RCC 7860 (cell line): ENCODE measurements around the gene SUSD6.
"Not testable (repeated sequence)": the region's sequence is repeated elsewhere in the genome, so short reads cannot be mapped to it uniquely, and the experiment has no call there.

ENCODE experiments used
- DNase-seq: peaks from one replicate; pipeline ENCODE4 v3.0.0-alpha.2; 2015; ENCODE audit warnings: low spot score
- FAIRE-seq: peaks from 2 replicates; lab custom pipeline; 2012; peaks lifted over from hg19 to GRCh38; lab: Jason Lieb, UNC

Gene SUSD6

GRCh38 chr14:69619012-69619411, 7.6 kb downstream of the SUSD6 start:
- FAIRE-seq = no peak
- DNase-seq = no peak

- no peak for FAIRE-seq
- DNase-seq = no peak
These were observed 8.8 kb downstream of the SUSD6 start for GRCh38 chr14:69620211-69620611.

- FAIRE-seq = no peak
- no peak for DNase-seq
These were observed 9.6 kb downstream of the SUSD6 start for GRCh38 chr14:69620981-69621380.

GRCh38 chr14:69624136-69624535, 12.7 kb downstream of the SUSD6 start:
- no peak for FAIRE-seq
- no peak for DNase-seq

GRCh38 chr14:69625299-69626131, 14.1 kb downstream of the SUSD6 start:
- FAIRE-seq (no peak), DNase-seq (no peak)

GRCh38 chr14:69626132-69626500, 14.7 kb downstream of the SUSD6 start:
- no peak for FAIRE-seq
- DNase-seq = no peak

GRCh38 chr14:69629225-69630127, 18.1 kb downstream of the SUSD6 start:
- DNase-seq (no peak), FAIRE-seq (no peak)

GRCh38 chr14:69630360-69630759, 19.0 kb downstream of the SUSD6 start:
- FAIRE-seq = no peak
- no peak for DNase-seq

GRCh38 chr14:69631509-69631908, 20.1 kb downstream of the SUSD6 start:
- DNase-seq = no peak
- FAIRE-seq = no peak

- DNase-seq = no peak
- FAIRE-seq = no peak
These were observed 20.8 kb downstream of the SUSD6 start for GRCh38 chr14:69632164-69632563.

GRCh38 chr14:69632593-69633151, 21.3 kb downstream of the SUSD6 start:
- FAIRE-seq = no peak

GRCh38 chr14:69633238-69633637, 21.8 kb downstream of the SUSD6 start:
- no peak for FAIRE-seq

More at GRCh38 chr14:69632593-69633151, 21.3 kb downstream of the SUSD6 start:
- no peak for DNase-seq

GRCh38 chr14:69635981-69636639, 24.7 kb downstream of the SUSD6 start:
- FAIRE-seq (no peak), DNase-seq (no peak)

More at GRCh38 chr14:69633238-69633637, 21.8 kb downstream of the SUSD6 start:
- no peak for DNase-seq

GRCh38 chr14:69636718-69637480, 25.5 kb downstream of the SUSD6 start:
- DNase-seq (no peak), FAIRE-seq (no peak)

- DNase-seq (no peak), FAIRE-seq (no peak)
These were observed 26.2 kb downstream of the SUSD6 start for GRCh38 chr14:69637503-69638031.

- DNase-seq = no peak
- no peak for FAIRE-seq
These were observed 29.5 kb downstream of the SUSD6 start for GRCh38 chr14:69640931-69641330.

GRCh38 chr14:69642212-69642793, 30.9 kb downstream of the SUSD6 start:
- DNase-seq, FAIRE-seq: not testable (repeated sequence)

- FAIRE-seq (peak; percentile 51), DNase-seq (peak; percentile 29)
These were observed 32.2 kb downstream of the SUSD6 start for GRCh38 chr14:69643430-69644200.

GRCh38 chr14:69644814-69645213, 33.4 kb downstream of the SUSD6 start:
- no peak for FAIRE-seq

More at GRCh38 chr14:69644814-69645213, 33.4 kb downstream of the SUSD6 start:
- no peak for DNase-seq
